Measurements from ENCODE around the gene ATRN. TPM values are rescaled to one million over a fixed set of nuclear protein-coding genes. Genes with fewer than 3 reads are reported as not detected.

The ATRN gene
- polyA plus RNA-seq, 1 donor (not counting 4 experiments of a cell fraction or from before 2014, with no cell fraction given) = 49.9 TPM

DNA sequence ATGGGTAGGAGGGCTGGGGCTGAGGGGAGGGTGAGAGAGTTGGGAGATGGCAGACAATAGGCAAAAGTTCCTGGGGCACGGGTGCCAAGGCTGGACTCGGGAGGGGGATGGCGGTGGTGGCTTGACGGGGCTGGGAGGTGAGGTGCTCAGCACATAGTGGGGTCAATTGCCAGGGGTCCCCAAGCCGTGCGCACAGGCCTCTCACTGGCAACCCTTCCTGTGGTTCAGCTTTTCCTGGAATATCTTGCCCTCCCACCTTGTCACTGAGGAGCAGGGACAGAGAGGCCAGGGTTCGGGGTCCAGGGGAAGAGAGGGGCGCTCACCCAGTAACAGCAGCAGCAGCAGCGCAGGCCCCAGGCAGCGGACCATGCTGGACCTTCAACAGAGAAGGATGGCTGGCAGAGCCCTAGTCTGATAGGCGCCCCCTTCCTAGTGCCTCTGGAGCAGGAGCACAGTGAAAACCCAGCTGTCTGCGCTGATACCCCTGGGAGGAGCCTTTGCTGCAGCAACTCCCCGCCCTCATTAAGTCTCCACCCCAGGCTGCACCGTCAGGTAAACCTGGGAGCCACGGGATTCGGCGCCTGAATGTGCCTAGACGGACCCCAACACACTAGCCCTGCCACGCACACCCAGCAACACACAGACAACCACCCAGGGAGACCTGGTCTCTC, 192.3 kb downstream of the ATRN start, which contains the start of gene GFRA4:
Gene GFRA4, minus strand, starts transcription at position 369 of the 671 bp plus-strand sequence. Its CDS starts 0 bp downstream, at position 369.
- Histone ChIP-seq H4K20me1 (ENCODE audit: control insufficient read depth, extremely low read depth, insufficient read depth, low read length) (no peaks in the 10 kb centered on the region), H3K9me3 (ENCODE audit: control insufficient read depth, low read depth, low read length) (no peaks in the 10 kb centered on the region), H3K27ac (ENCODE audit: control insufficient read depth, insufficient read depth, low read length) (no peak within 1 kb of the TSS), H3K4me3 (ENCODE audit: control insufficient read depth in 2 of 3, extremely low read depth in 1 of 3, insufficient read depth in 2 of 3, low read depth in 1 of 3, low read length in 3 of 3) (no peak within 1 kb of the TSS), H3K4me1 (ENCODE audit: control insufficient read depth, extremely low read depth, insufficient read depth, low read length) (no peaks in the 10 kb centered on the region), H3K36me3 (ENCODE audit: control insufficient read depth in 2 of 2, extremely low read depth in 1 of 2, insufficient read depth in 2 of 2, low read length in 2 of 2) (no peaks in the 10 kb centered on the region), H2AFZ (ENCODE audit: control insufficient read depth, low read length) (no peak within 1 kb of the TSS), H3K79me2 (ENCODE audit: control insufficient read depth, insufficient read depth, low read length) (no peaks in the 10 kb centered on the region), H3K9me1 (ENCODE audit: control insufficient read depth, extremely low read depth, insufficient read depth, low read length) (no peaks in the 10 kb centered on the region), H3K4me2 (ENCODE audit: control insufficient read depth, extremely low read depth, insufficient read depth, low read depth, low read length) (no peak within 1 kb of the TSS), H3K9ac (ENCODE audit: control insufficient read depth, extremely low read depth, insufficient read depth, low read length) (no peak within 1 kb of the TSS), H3K27me3 (ENCODE audit: control insufficient read depth, extremely low read depth, insufficient read depth, low read length) (peaks cover 54% of the 10 kb centered on the region)
- dilution Hi-C loops (cut with MboI; ENCODE audit: extremely low pct_ligation_motif_present, low sequenced_read_pairs) = no loop called here
- no peak for TF ChIP-seq EZH2 (IDR thresholded peaks at IDR 0.05; ENCODE audit: low read length)
- TF ChIP-seq, protein P1, sequence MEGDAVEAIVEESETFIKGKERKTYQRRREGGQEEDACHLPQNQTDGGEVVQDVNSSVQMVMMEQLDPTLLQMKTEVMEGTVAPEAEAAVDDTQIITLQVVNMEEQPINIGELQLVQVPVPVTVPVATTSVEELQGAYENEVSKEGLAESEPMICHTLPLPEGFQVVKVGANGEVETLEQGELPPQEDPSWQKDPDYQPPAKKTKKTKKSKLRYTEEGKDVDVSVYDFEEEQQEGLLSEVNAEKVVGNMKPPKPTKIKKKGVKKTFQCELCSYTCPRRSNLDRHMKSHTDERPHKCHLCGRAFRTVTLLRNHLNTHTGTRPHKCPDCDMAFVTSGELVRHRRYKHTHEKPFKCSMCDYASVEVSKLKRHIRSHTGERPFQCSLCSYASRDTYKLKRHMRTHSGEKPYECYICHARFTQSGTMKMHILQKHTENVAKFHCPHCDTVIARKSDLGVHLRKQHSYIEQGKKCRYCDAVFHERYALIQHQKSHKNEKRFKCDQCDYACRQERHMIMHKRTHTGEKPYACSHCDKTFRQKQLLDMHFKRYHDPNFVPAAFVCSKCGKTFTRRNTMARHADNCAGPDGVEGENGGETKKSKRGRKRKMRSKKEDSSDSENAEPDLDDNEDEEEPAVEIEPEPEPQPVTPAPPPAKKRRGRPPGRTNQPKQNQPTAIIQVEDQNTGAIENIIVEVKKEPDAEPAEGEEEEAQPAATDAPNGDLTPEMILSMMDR (optimal IDR thresholded peaks at IDR 0.05 in 1 of 3, IDR thresholded peaks at IDR 0.05 in 1 of 3, conservative IDR thresholded peaks at IDR 0.05 in 1 of 3; ENCODE audit: extremely low read depth in 1 of 3, insufficient read depth in 2 of 3, low read length in 3 of 3) = no peak
- DNase-seq (ENCODE audit: low read depth, low spot score) (no peak), FAIRE-seq (no peak)

DNA sequence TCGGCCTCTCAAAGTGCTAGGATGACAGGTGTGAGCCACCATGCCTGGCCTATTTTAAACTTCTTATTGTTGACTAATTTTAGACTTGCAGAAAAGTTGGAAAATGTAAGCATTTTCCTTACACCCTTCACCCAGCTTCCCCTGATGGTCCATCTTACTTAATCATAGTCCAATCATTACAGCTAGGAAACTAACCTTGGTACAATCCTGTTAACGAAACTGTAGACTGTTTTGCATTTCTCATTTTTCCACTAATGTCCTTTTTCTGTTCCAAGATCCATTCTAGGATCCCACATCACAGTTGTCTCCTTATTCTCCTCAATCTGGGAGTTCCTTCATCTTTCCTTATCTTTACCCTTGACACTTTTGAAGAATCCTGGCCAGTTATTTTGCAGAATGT, 193.0 kb downstream of the ATRN start:
- TF ChIP-seq, protein P1 (optimal IDR thresholded peaks at IDR 0.05 in 1 of 3, IDR thresholded peaks at IDR 0.05 in 1 of 3, conservative IDR thresholded peaks at IDR 0.05 in 1 of 3; ENCODE audit: extremely low read depth in 1 of 3, insufficient read depth in 2 of 3, low read length in 3 of 3) = no peak
- no peak for TF ChIP-seq EZH2 (IDR thresholded peaks at IDR 0.05; ENCODE audit: low read length)
- no peaks in the 10 kb centered on the region for H3K36me3 ChIP-seq (ENCODE audit: control insufficient read depth in 2 of 2, extremely low read depth in 1 of 2, insufficient read depth in 2 of 2, low read length in 2 of 2)
- H3K4me2 ChIP-seq (ENCODE audit: control insufficient read depth, extremely low read depth, insufficient read depth, low read depth, low read length) = no peak overlapping the region
- H3K79me2 ChIP-seq (ENCODE audit: control insufficient read depth, insufficient read depth, low read length) = no peaks in the 10 kb centered on the region
- DNase-seq (ENCODE audit: low read depth, low spot score) = no peak
- H4K20me1 ChIP-seq (ENCODE audit: control insufficient read depth, extremely low read depth, insufficient read depth, low read length) = no peaks in the 10 kb centered on the region
- no peak overlapping the region for H2AFZ ChIP-seq (ENCODE audit: control insufficient read depth, low read length)
- H3K9me3 ChIP-seq (ENCODE audit: control insufficient read depth, low read depth, low read length) = no peaks in the 10 kb centered on the region
- no peak for FAIRE-seq
- no peak overlapping the region for H3K27ac ChIP-seq (ENCODE audit: control insufficient read depth, insufficient read depth, low read length)
- dilution Hi-C loops (cut with MboI; ENCODE audit: extremely low pct_ligation_motif_present, low sequenced_read_pairs) = no loop called here
- H3K9ac ChIP-seq (ENCODE audit: control insufficient read depth, extremely low read depth, insufficient read depth, low read length) = no peak overlapping the region
- H3K27me3 ChIP-seq (ENCODE audit: control insufficient read depth, extremely low read depth, insufficient read depth, low read length) = peaks cover 52% of the 10 kb centered on the region
- H3K4me3 ChIP-seq (ENCODE audit: control insufficient read depth in 2 of 3, extremely low read depth in 1 of 3, insufficient read depth in 2 of 3, low read depth in 1 of 3, low read length in 3 of 3) = no peak overlapping the region
- H3K9me1 ChIP-seq (ENCODE audit: control insufficient read depth, extremely low read depth, insufficient read depth, low read length) = no peaks in the 10 kb centered on the region
- no peaks in the 10 kb centered on the region for H3K4me1 ChIP-seq (ENCODE audit: control insufficient read depth, extremely low read depth, insufficient read depth, low read length)

All from keratinocyte (primary cell).